H9 (cell line): ENCODE data around the gene SAXO1. TPM values are rescaled to one million over a fixed set of nuclear protein-coding genes. Genes with fewer than 3 reads are reported as not detected.

ENCODE experiments used
- DNase-seq: peaks from one replicate; pipeline ENCODE4 v3.0.0-alpha.2; 2017
- H2AFZ ChIP-seq: one replicate; pipeline ENCODE4 v1.6.1; 2013; ENCODE audit warnings: mild to moderate bottlenecking, low read length, control low read depth, moderate library complexity
- H2AK5ac ChIP-seq: 2 replicates; pipeline ENCODE4 v1.6.1; 2013; ENCODE audit warnings: low read length, control low read depth, mixed read lengths; ENCODE audit not compliant: insufficient read length
- H2BK120ac ChIP-seq: one replicate; pipeline ENCODE4 v1.6.1; 2013; ENCODE audit warnings: low read depth, mild to moderate bottlenecking, low read length, control low read depth, inconsistent platforms; ENCODE audit not compliant: poor library complexity, severe bottlenecking
- H2BK12ac ChIP-seq: 2 replicates; pipeline ENCODE4 v1.6.1; 2013; ENCODE audit warnings: low read length, control low read depth, mixed read lengths, low read depth; ENCODE audit not compliant: insufficient read length
- H2BK15ac ChIP-seq: 2 replicates; pipeline ENCODE4 v1.6.1; 2013; ENCODE audit warnings: low read depth, low read length, control low read depth
- H2BK20ac ChIP-seq: one replicate; pipeline ENCODE4 v1.6.1; 2013; ENCODE audit warnings: low read depth, mild to moderate bottlenecking, low read length, control low read depth, inconsistent platforms; ENCODE audit not compliant: poor library complexity, severe bottlenecking
- H2BK5ac ChIP-seq: 2 replicates; pipeline ENCODE4 v1.6.1; 2013; ENCODE audit warnings: low read length, control low read depth, mixed read lengths; ENCODE audit not compliant: insufficient read length
- H3K14ac ChIP-seq: 2 replicates; pipeline ENCODE4 v1.6.1; 2013; ENCODE audit warnings: low read length, control low read depth; ENCODE audit not compliant: insufficient read depth
- H3K18ac ChIP-seq: 2 replicates; pipeline ENCODE4 v1.6.1; 2013; ENCODE audit warnings: low read depth, mild to moderate bottlenecking, mixed read lengths, low read length, control low read depth; ENCODE audit not compliant: insufficient read length
- H3K23ac ChIP-seq: 2 replicates; pipeline ENCODE4 v1.6.1; 2013; ENCODE audit warnings: low read length, control low read depth, mixed read lengths, low read depth; ENCODE audit not compliant: insufficient read length
- H3K23me2 ChIP-seq: 2 replicates; pipeline ENCODE4 v1.6.1; 2013; ENCODE audit warnings: low read depth, mild to moderate bottlenecking, mixed read lengths, low read length, control low read depth; ENCODE audit not compliant: insufficient read length, poor library complexity, severe bottlenecking
- H3K27ac ChIP-seq: 2 replicates; pipeline ENCODE4 v1.5.1; 2013; ENCODE audit warnings: low read length, control low read depth, mixed read lengths, low read depth; ENCODE audit not compliant: insufficient read length
- H3K27me3 ChIP-seq: 2 replicates; pipeline ENCODE4 v1.6.1; 2013; ENCODE audit warnings: low read length, control low read depth, inconsistent platforms; ENCODE audit not compliant: insufficient read depth
- H3K4ac ChIP-seq: 2 replicates; pipeline ENCODE4 v1.6.1; 2013; ENCODE audit warnings: low read depth, mild to moderate bottlenecking, control low read depth, inconsistent platforms, low read length, moderate library complexity
- H3K4me1 ChIP-seq: 2 replicates; pipeline ENCODE4 v1.6.1; 2013; ENCODE audit warnings: low read length, control low read depth, inconsistent platforms; ENCODE audit not compliant: insufficient read depth
- H3K4me2 ChIP-seq: 2 replicates; pipeline ENCODE4 v1.6.1; 2013; ENCODE audit warnings: low read length, control low read depth, mixed read lengths; ENCODE audit not compliant: insufficient read length, insufficient read depth
- H3K56ac ChIP-seq: 2 replicates; pipeline ENCODE4 v1.6.1; 2013; ENCODE audit warnings: low read depth, mild to moderate bottlenecking, mixed read lengths, low read length, control low read depth; ENCODE audit not compliant: insufficient read length
- H3K79me1 ChIP-seq: 2 replicates; pipeline ENCODE4 v1.6.1; 2013; ENCODE audit warnings: low read depth, mild to moderate bottlenecking, moderate library complexity, low read length, control low read depth, inconsistent platforms; ENCODE audit not compliant: insufficient read depth, poor library complexity, severe bottlenecking
- H3K79me2 ChIP-seq: 2 replicates; pipeline ENCODE4 v1.6.1; 2013; ENCODE audit warnings: low read length, control low read depth, inconsistent platforms; ENCODE audit not compliant: insufficient read depth
- H3K9ac ChIP-seq: 2 replicates; pipeline ENCODE4 v1.6.1; 2013; ENCODE audit warnings: low read length, control low read depth, mixed read lengths; ENCODE audit not compliant: insufficient read length; ENCODE audit errors: extremely low read depth
- H3K9me3 ChIP-seq: one replicate; pipeline ENCODE4 v1.6.1; 2013; ENCODE audit warnings: low read depth, low read length, inconsistent platforms; ENCODE audit not compliant: control insufficient read depth
- H3T11ph ChIP-seq: one replicate; pipeline ENCODE4 v1.6.1; 2013; ENCODE audit warnings: mild to moderate bottlenecking, low read length, control low read depth, inconsistent platforms
- H4K20me1 ChIP-seq: one replicate; pipeline ENCODE4 v1.6.1; 2013; ENCODE audit not compliant: control insufficient read depth, insufficient read length, insufficient read depth
- H4K5ac ChIP-seq: 2 replicates; pipeline ENCODE4 v1.6.1; 2013; ENCODE audit warnings: low read depth, mild to moderate bottlenecking, mixed read lengths, low read length, control low read depth; ENCODE audit not compliant: insufficient read length
- H4K8ac ChIP-seq: replicated peaks from 2 replicates; pipeline ENCODE4 v1.6.1; 2013; ENCODE audit warnings: low read length, control low read depth, mixed read lengths, low read depth; ENCODE audit not compliant: insufficient read length
- H4K91ac ChIP-seq: 2 replicates; pipeline ENCODE4 v1.6.1; 2013; ENCODE audit warnings: low read depth, mild to moderate bottlenecking, moderate library complexity, mixed read lengths, low read length, control low read depth; ENCODE audit not compliant: insufficient read length
- H3K27ac Mint-ChIP-seq, 3 experiments: 2 replicates in 2 of 3; 3 replicates in 1 of 3; pipeline ENCODE4 v1.8.0; 2020 to 2021; ENCODE audit warnings: mixed read lengths in 3 of 3, mild to moderate bottlenecking in 1 of 3, moderate library complexity in 1 of 3
- H3K27me3 Mint-ChIP-seq: 2 replicates; pipeline ENCODE4 v1.8.0; 2021; ENCODE audit warnings: low read depth, mild to moderate bottlenecking, moderate library complexity, mixed read lengths
- H3K36me3 Mint-ChIP-seq, 3 experiments: 2 replicates in 2 of 3; 3 replicates in 1 of 3; pipeline ENCODE4 v1.8.0; 2020 to 2021; ENCODE audit warnings: low read depth in 3 of 3, mixed read lengths in 3 of 3; ENCODE audit not compliant: insufficient read depth in 1 of 3
- H3K4me1 Mint-ChIP-seq, 2 experiments: 2 replicates each; pipeline ENCODE4 v1.8.0; 2020; ENCODE audit warnings: mixed read lengths in 2 of 2
- H3K4me3 Mint-ChIP-seq, 2 experiments: 2 replicates in 1 of 2; 3 replicates in 1 of 2; pipeline ENCODE4 v1.8.0; 2020 to 2021; ENCODE audit warnings: mild to moderate bottlenecking in 2 of 2, mixed read lengths in 2 of 2, moderate library complexity in 1 of 2
- H3K9me3 Mint-ChIP-seq, 2 experiments: 2 replicates in 1 of 2; 3 replicates in 1 of 2; pipeline ENCODE4 v1.8.0; 2020; ENCODE audit warnings: mild to moderate bottlenecking in 2 of 2, mixed read lengths in 2 of 2, moderate library complexity in 1 of 2
- WGBS: extraction: QIAGEN DNeasy Blood & Tissue Kit; methylation state at CpG from one replicate; pipeline ENCODE4 v1.1.7; 2013; ENCODE audit warnings: missing lambda C conversion rate, low lambda C conversion rate, mixed read lengths; ENCODE audit not compliant: insufficient read length; ENCODE audit errors: extremely low coverage; 5-methylcytosine and 5-hydroxymethylcytosine counted together
- total RNA-seq: library from RNA; stranded (reverse); gene quantifications from 2 replicates; pipeline ENCODE4 v1.2.1, GENCODE V29; 2021
- TF ChIP-seq, protein P1 (sequence below): fragments of 200-600 bp; sonication (generic); conservative IDR thresholded peaks from 3 replicates; pipeline ENCODE4 v1.8.0; 2021; ENCODE audit warnings: antibody characterized with exemption, mild to moderate bottlenecking

SAXO1 gene
- total RNA-seq, 1 experiment from 2014 or later = 0.09 TPM

DNA sequence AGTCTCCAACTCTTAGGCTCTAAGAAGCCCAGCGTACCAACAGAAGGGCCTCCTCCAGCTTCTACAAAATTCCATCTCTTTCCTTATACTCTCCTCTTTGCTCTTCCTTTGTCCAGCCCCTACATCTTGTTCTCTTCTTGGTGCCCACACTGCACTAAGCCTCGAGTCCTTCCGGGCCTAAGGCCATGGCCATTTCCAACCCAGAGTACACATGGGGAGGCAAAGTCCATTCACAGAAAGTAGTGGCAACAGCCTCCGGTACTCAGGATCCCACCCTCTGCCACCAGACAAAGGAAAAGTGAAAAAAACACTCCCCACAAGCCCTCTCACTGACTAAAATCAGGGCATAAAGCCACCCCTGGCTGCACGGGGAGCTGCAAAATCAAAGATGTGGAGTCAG is 60.3 kb downstream of the SAXO1 start:
- no peak overlapping the region for H3K4me2 ChIP-seq
- H3K9me3 ChIP-seq = no peaks in the 10 kb centered on the region
- H3K79me2 ChIP-seq = peaks cover 1% of the 10 kb centered on the region; the same call in 1 of the 2 replicates
- H3K14ac ChIP-seq = no peak overlapping the region
- no peak overlapping the region for H2BK5ac ChIP-seq
- H3K18ac ChIP-seq = no peak overlapping the region
- Mint-ChIP-seq H3K4me3 (no peak overlapping the region), H3K27me3 (no peaks in the 10 kb centered on the region; the same call in 1 of the 2 replicates), H3K9me3 (peaks cover 4 to 6% of the 10 kb centered on the region in 2 experiments; a peak in 4 of 5 replicates), H3K27ac (peak overlapping the region in 1 of 3 experiments; percentile 46; a peak in 1 of 7 replicates), H3K36me3 (peaks cover 2 to 5% (median 4%) of the 10 kb centered on the region in 3 experiments; a peak in 5 of 7 replicates), H3K4me1 (no peaks in the 10 kb centered on the region; a peak in 1 of 4 replicates)
- H2BK20ac ChIP-seq = no peak overlapping the region
- H3T11ph ChIP-seq = no peak overlapping the region
- no peaks in the 10 kb centered on the region for H3K23me2 ChIP-seq
- H3K79me1 ChIP-seq = no peaks in the 10 kb centered on the region
- no peak overlapping the region for H2BK15ac ChIP-seq
- no peaks in the 10 kb centered on the region for H4K20me1 ChIP-seq
- TF ChIP-seq, protein P1, sequence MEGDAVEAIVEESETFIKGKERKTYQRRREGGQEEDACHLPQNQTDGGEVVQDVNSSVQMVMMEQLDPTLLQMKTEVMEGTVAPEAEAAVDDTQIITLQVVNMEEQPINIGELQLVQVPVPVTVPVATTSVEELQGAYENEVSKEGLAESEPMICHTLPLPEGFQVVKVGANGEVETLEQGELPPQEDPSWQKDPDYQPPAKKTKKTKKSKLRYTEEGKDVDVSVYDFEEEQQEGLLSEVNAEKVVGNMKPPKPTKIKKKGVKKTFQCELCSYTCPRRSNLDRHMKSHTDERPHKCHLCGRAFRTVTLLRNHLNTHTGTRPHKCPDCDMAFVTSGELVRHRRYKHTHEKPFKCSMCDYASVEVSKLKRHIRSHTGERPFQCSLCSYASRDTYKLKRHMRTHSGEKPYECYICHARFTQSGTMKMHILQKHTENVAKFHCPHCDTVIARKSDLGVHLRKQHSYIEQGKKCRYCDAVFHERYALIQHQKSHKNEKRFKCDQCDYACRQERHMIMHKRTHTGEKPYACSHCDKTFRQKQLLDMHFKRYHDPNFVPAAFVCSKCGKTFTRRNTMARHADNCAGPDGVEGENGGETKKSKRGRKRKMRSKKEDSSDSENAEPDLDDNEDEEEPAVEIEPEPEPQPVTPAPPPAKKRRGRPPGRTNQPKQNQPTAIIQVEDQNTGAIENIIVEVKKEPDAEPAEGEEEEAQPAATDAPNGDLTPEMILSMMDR = no peak
- no peak overlapping the region for H2AFZ ChIP-seq
- no peaks in the 10 kb centered on the region for H3K27me3 ChIP-seq
- no peak overlapping the region for H3K23ac ChIP-seq
- H2BK12ac ChIP-seq = no peak overlapping the region
- DNase-seq = no peak
- no peak overlapping the region for H2BK120ac ChIP-seq
- no peak overlapping the region for H3K56ac ChIP-seq
- no peak overlapping the region for H4K8ac ChIP-seq
- no CpG with 5 or more reads among the region's 5 CpGs for WGBS
- H3K27ac ChIP-seq = no peak overlapping the region
- no peaks in the 10 kb centered on the region for H3K4me1 ChIP-seq
- no peak overlapping the region for H2AK5ac ChIP-seq
- no peak overlapping the region for H4K5ac ChIP-seq
- H3K4ac ChIP-seq = no peak overlapping the region
- H4K91ac ChIP-seq = no peak overlapping the region
- H3K9ac ChIP-seq = no peak overlapping the region
